HepG2 (cell line): Measurements from ENCODE around the gene TBCD. TPM values are rescaled to one million over a fixed set of nuclear protein-coding genes. Genes with fewer than 3 reads are reported as not detected.

ENCODE experiments used
- ATAC-seq: fragments of 200-7000 bp; cut with Tn5 transposase; 3 replicates; pipeline ENCODE4 v1.9.1; 2020; ENCODE audit warnings: mild to moderate bottlenecking, moderate library complexity
- BruUV-seq: library from RNA; stranded (reverse); fragments of 400-500 nt; replicated peaks from 2 replicates; lab custom pipeline; 2021; lab: Mats Ljungman, UMichigan
- CTCF ChIA-PET: fragments of 300-600 bp; formaldehyde crosslinking; extraction: SDS; loops from one replicate; lab custom pipeline; 2021; ENCODE audit warnings: low total read pairs, inconsistent platforms, low intra/inter-chr PET ratio; lab: Yijun Ruan, JAX
- POLR2A ChIA-PET: fragments of 350-600 bp; sonication (Branson Sonifier 250); formaldehyde crosslinking; loops from one replicate; lab custom pipeline; 2020; ENCODE audit warnings: antibody characterized with exemption, inconsistent platforms; lab: Yijun Ruan, JAX
- DNase-seq: peaks from one replicate; pipeline ENCODE4 v3.0.0-alpha.2; 2015; ENCODE audit warnings: low spot score
- FAIRE-seq: peaks from 3 replicates; lab custom pipeline; 2011; peaks lifted over from hg19 to GRCh38; lab: Jason Lieb, UNC
- H2AFZ ChIP-seq: one replicate; pipeline ENCODE4 v1.6.1; 2011; ENCODE audit warnings: low read length, inconsistent platforms
- H3K27ac ChIP-seq: fragments of 300-600 bp; 3 replicates; pipeline ENCODE4 v1.8.0; 2011; ENCODE audit warnings: mixed run types, mild to moderate bottlenecking, mixed read lengths, low read length, inconsistent platforms; ENCODE audit not compliant: insufficient read depth; ENCODE audit errors: extremely low read length
- H3K27me3 ChIP-seq, 2 experiments: fragments of 200-600 bp in 1 of 2; 2 replicates in 1 of 2; 3 replicates in 1 of 2; pipeline versions ENCODE4 v1.6.0 to v1.8.0; 2011; ENCODE audit warnings: low read length in 2 of 2, mild to moderate bottlenecking in 2 of 2, moderate library complexity in 2 of 2, inconsistent platforms in 1 of 2; ENCODE audit not compliant: insufficient read depth in 2 of 2, control insufficient read depth in 1 of 2
- H3K36me3 ChIP-seq, 2 experiments: fragments of 200-600 bp in 1 of 2; replicated peaks in 1 of 2; 2 replicates in 1 of 2; 3 replicates in 1 of 2; pipeline versions ENCODE4 v1.5.1 to v1.8.0; 2011; ENCODE audit warnings: low read length in 2 of 2, inconsistent platforms in 1 of 2; ENCODE audit not compliant: insufficient read depth in 2 of 2, control insufficient read depth in 1 of 2
- H3K4me1 ChIP-seq: 2 replicates; pipeline ENCODE4 v1.5.1; 2012; ENCODE audit warnings: low read length, inconsistent platforms; ENCODE audit not compliant: insufficient read depth
- H3K4me2 ChIP-seq: 2 replicates; pipeline ENCODE4 v1.6.0; 2011; ENCODE audit warnings: low read depth, low read length, inconsistent platforms
- H3K4me3 ChIP-seq, 3 experiments: fragments of 200-600 bp in 1 of 3; sonication (generic), shearing (Covaris generic) in 1 of 3; replicated peaks in 1 of 3; 2 replicates each; pipeline ENCODE4 v1.5.1; 2011 to 2016; ENCODE audit warnings: low read length in 3 of 3, inconsistent platforms in 2 of 3, low read depth in 2 of 3, mild to moderate bottlenecking in 2 of 3, control low read depth in 1 of 3, mixed read lengths in 1 of 3; ENCODE audit not compliant: insufficient read depth in 1 of 3
- H3K79me2 ChIP-seq: one replicate; pipeline ENCODE4 v1.6.1; 2011; ENCODE audit warnings: low read length, inconsistent platforms; ENCODE audit not compliant: insufficient read depth
- H3K9ac ChIP-seq: 2 replicates; pipeline ENCODE4 v1.6.0; 2011; ENCODE audit warnings: mild to moderate bottlenecking, low read depth, low read length, inconsistent platforms; ENCODE audit not compliant: insufficient read depth
- H3K9me3 ChIP-seq: 2 replicates; pipeline ENCODE4 v1.5.1; 2012; ENCODE audit warnings: mild to moderate bottlenecking, low read length
- H4K20me1 ChIP-seq: 2 replicates; pipeline ENCODE4 v1.6.0; 2011; ENCODE audit warnings: inconsistent platforms, mild to moderate bottlenecking, low read length, moderate library complexity; ENCODE audit not compliant: insufficient read depth
- ARID4A ChIP-seq: sonication (generic); formaldehyde crosslinking; IDR thresholded peaks from 2 replicates; pipeline ENCODE4 v1.5.0; 2020; ENCODE audit warnings: mild to moderate bottlenecking, missing genetic modification reagents, borderline replicate concordance
- ATF5 ChIP-seq: sonication (generic); formaldehyde crosslinking; IDR thresholded peaks from 2 replicates; pipeline ENCODE4 v1.4.0; 2020; ENCODE audit warnings: mild to moderate bottlenecking, low read depth, missing genetic modification reagents
- FOSL1 ChIP-seq: sonication (generic); formaldehyde crosslinking; IDR thresholded peaks from 2 replicates; pipeline ENCODE4 v1.9.0; 2021; ENCODE audit warnings: missing genetic modification reagents, borderline replicate concordance
- KLF11 ChIP-seq: IDR thresholded peaks from 2 replicates; pipeline ENCODE4 v1.6.1; 2016; ENCODE audit warnings: missing compliant biosample characterization
- NFKB2 ChIP-seq: sonication (generic); formaldehyde crosslinking; IDR thresholded peaks from 2 replicates; pipeline ENCODE4 v1.4.0; 2020; ENCODE audit warnings: missing genetic modification reagents, borderline replicate concordance
- NR3C1 ChIP-seq: sonication (generic); formaldehyde crosslinking; IDR thresholded peaks from 2 replicates; pipeline ENCODE4 v1.4.0; 2020; ENCODE audit warnings: missing genetic modification reagents
- SKI ChIP-seq: fragments of 450-650 bp; IDR thresholded peaks from one replicate; pipeline ENCODE4 v1.6.1; 2018; ENCODE audit warnings: mild to moderate bottlenecking; ENCODE audit not compliant: partially characterized antibody
- ZBTB46 ChIP-seq: sonication (generic); formaldehyde crosslinking; IDR thresholded peaks from 2 replicates; pipeline ENCODE4 v1.4.0; 2020; ENCODE audit warnings: mild to moderate bottlenecking, missing genetic modification reagents, borderline replicate concordance
- ZFX ChIP-seq: sonication (generic); formaldehyde crosslinking; IDR thresholded peaks from 2 replicates; pipeline ENCODE4 v1.4.0; 2020; ENCODE audit warnings: mild to moderate bottlenecking, low read depth, missing genetic modification reagents, moderate library complexity
- ZNF337 ChIP-seq: sonication (generic); formaldehyde crosslinking; IDR thresholded peaks from 2 replicates; pipeline ENCODE4 v1.5.1; 2020; ENCODE audit warnings: missing genetic modification reagents, low read depth, mild to moderate bottlenecking, borderline replicate concordance
- ZNF761 ChIP-seq: sonication (generic); formaldehyde crosslinking; conservative IDR thresholded peaks from 2 replicates; pipeline ENCODE4 v1.4.0; 2020; ENCODE audit warnings: mild to moderate bottlenecking, missing genetic modification reagents
- ZNF788 ChIP-seq: sonication (generic); formaldehyde crosslinking; IDR thresholded peaks from 2 replicates; pipeline ENCODE4 v1.5.0; 2020; ENCODE audit warnings: mild to moderate bottlenecking, missing genetic modification reagents, borderline replicate concordance
- ZNF883 ChIP-seq: sonication (generic); formaldehyde crosslinking; IDR thresholded peaks from 2 replicates; pipeline ENCODE4 v1.5.1; 2020; ENCODE audit warnings: mild to moderate bottlenecking, missing genetic modification reagents; ENCODE audit errors: not compliant biosample characterization
- WGBS: methylation state at CpG from one replicate; pipeline ENCODE4 v1.1.6; 2017; ENCODE audit warnings: low lambda C conversion rate; 5-methylcytosine and 5-hydroxymethylcytosine counted together
- in situ Hi-C: cut with HindIII; loops from 2 replicates; pipeline ENCODE4 v1.10.0; 2017; ENCODE audit warnings: low pct_unique_long_range_greater_than_20kb; ENCODE audit not compliant: extremely low pct_ligation_motif_present
- intact Hi-C: fragments of 100-400 bp; cut with micrococcal nuclease; formaldehyde crosslinking; loops from one replicate; pipeline ENCODE4 v1.10.0; 2022; ENCODE audit not compliant: unreplicated experiment
- polyA plus RNA-seq, 8 experiments: library from polyadenylated mRNA; depleted of rRNA in 3 of 8; stranded (reverse) in 7 of 8; unstranded in 1 of 8; fragments of >200 nt; fragmentation: Illumina TruSeq in 4 of 8; extraction: Trizol in 4 of 8; gene quantifications; 2 replicates each; pipeline versions ENCODE4 v1.2.1 to v1.2.3, GENCODE V29; 2011 to 2016; ENCODE audit warnings: low read depth in 4 of 8, missing spikeins in 1 of 8, mixed read lengths in 1 of 8; ENCODE audit not compliant: insufficient read depth in 1 of 8
- total RNA-seq, 5 experiments: library from RNA; depleted of rRNA; stranded (reverse); fragments of >200 nt; fragmentation: Illumina TruSeq; extraction: Trizol; gene quantifications; 2 replicates each; pipeline ENCODE4 v1.2.3, GENCODE V29; 2016; ENCODE audit warnings: low read depth in 1 of 5

The TBCD gene
- total and polyA plus RNA-seq, 2 of the 13 experiments (the other 11 are each of a cell fraction or from before 2014, with no cell fraction given): 33.9 to 54.8 TPM

- TF ChIP-seq ARID4A (CRISPR knock-in tag) (0 out of 2 replicates have a peak, but pooled peaks have one; percentile 5), FOSL1 (CRISPR knock-in tag) (no peak), ZNF761 (CRISPR knock-in tag) (no peak)
Measured at GRCh38 chr17:82940226-82941020, 188.6 kb downstream of the TBCD start (continued).

- peaks cover 19% of the 10 kb centered on the region for H3K9me3 ChIP-seq
- H3K79me2 ChIP-seq: no peaks in the 10 kb centered on the region
- peaks cover 26 to 71% of the 10 kb centered on the region in 2 experiments for H3K36me3 ChIP-seq
- POLR2A ChIA-PET: no interaction called here
- H3K9ac ChIP-seq: no peak overlapping the region
- WGBS: 98% methylated on average over 35 of the region's 36 CpGs
- no peak overlapping the region for H2AFZ ChIP-seq
- CTCF ChIA-PET: no interaction called here
- no peaks in the 10 kb centered on the region for H4K20me1 ChIP-seq
- DNase-seq: no peak
- H3K4me2 ChIP-seq: no peak overlapping the region
- H3K27me3 ChIP-seq: no peaks in the 10 kb centered on the region
- intact Hi-C loops (no loop called here), in situ Hi-C loops (no loop called here)
- no peak overlapping the region for H3K4me3 ChIP-seq
- no peaks in the 10 kb centered on the region for H3K4me1 ChIP-seq
- no peak for FAIRE-seq
- no peak overlapping the region for H3K27ac ChIP-seq
- BruUV-seq: no TSS peak
- ATAC-seq: no peak
- no peak for TF ChIP-seq ATF5 (CRISPR knock-in tag)
- no peak for TF ChIP-seq ZBTB46 (CRISPR knock-in tag)
- no peak for TF ChIP-seq ZFX
- TF ChIP-seq SKI: no peak
- TF ChIP-seq ZNF883: no peak
- TF ChIP-seq ZNF788 (CRISPR knock-in tag): no peak
- TF ChIP-seq NR3C1 (CRISPR knock-in tag): no peak
- TF ChIP-seq KLF11 (CRISPR knock-in tag): no peak
- TF ChIP-seq NFKB2 (CRISPR knock-in tag): no peak
- no peak for TF ChIP-seq ZNF337 (CRISPR knock-in tag)
Measured at GRCh38 chr17:82941021-82942001, 189.4 kb downstream of the TBCD start.
